Transverse colon (tissue), 3 donors: ENCODE data around the gene MADCAM1.

Experiments used
- POLR2A ChIP-seq: fragments of 450-650 bp; IDR thresholded peaks from one replicate; pipeline ENCODE4 v1.6.1; 2016; ENCODE audit warnings: antibody characterized with exemption, mild to moderate bottlenecking, moderate library complexity
- TF ChIP-seq, protein P1 (sequence below), 5 experiments: fragments of 200-600 bp in 3 of 5; fragments of 450-650 bp in 2 of 5; sonication (generic) in 3 of 5; IDR thresholded peaks; 1 replicate in 2 of 5; 2 replicates in 3 of 5; pipeline ENCODE4 v1.5.1; 2016 to 2017; ENCODE audit warnings: antibody characterized with exemption in 5 of 5, inconsistent platforms in 3 of 5, mild to moderate bottlenecking in 2 of 5, moderate library complexity in 1 of 5

DNA sequence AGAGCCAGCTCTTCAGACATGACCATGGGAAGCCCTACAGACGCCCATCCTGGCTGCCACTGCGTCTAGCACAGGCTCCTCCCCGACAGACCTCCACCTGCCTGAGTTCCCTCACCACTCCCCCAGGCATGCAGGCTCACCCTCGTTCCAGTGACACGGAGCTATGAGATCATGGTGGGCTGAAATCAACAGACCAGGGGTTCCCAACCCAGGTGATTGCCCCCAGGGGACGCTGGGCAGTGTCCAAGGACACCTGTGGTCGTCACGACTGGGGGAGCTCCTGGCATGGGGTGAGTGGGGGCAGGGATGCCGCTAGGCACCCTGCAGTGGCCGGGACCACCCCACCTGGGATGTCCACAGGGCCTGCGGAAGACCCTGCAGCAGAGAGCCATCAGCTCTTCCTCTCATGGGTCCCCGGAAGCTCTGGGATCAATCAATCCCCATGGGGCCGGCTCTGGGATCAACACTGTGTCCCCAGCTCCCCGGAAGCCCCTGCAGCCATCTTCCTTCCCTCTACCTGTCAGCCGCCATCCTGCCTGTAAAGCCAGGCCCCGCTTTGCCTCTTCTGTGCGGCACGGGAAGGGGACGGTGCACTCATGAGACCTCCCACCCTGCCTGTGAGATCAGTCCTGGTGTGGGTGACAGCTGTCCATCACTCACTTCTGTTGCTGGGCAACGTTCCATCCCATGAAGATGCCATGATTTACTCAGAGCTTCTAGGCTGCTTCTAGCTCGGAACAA, 12.8 kb upstream of the MADCAM1 start:
- TF ChIP-seq, protein P1, sequence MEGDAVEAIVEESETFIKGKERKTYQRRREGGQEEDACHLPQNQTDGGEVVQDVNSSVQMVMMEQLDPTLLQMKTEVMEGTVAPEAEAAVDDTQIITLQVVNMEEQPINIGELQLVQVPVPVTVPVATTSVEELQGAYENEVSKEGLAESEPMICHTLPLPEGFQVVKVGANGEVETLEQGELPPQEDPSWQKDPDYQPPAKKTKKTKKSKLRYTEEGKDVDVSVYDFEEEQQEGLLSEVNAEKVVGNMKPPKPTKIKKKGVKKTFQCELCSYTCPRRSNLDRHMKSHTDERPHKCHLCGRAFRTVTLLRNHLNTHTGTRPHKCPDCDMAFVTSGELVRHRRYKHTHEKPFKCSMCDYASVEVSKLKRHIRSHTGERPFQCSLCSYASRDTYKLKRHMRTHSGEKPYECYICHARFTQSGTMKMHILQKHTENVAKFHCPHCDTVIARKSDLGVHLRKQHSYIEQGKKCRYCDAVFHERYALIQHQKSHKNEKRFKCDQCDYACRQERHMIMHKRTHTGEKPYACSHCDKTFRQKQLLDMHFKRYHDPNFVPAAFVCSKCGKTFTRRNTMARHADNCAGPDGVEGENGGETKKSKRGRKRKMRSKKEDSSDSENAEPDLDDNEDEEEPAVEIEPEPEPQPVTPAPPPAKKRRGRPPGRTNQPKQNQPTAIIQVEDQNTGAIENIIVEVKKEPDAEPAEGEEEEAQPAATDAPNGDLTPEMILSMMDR (IDR thresholded peaks at IDR 0.05), result no peak
- no peak for TF ChIP-seq POLR2A
